Activated CD8-positive, alpha-beta memory T cell treated with anti-CD3 and anti-CD28 coated beads, Interleukin-2, amount 50 U/mL, for 24 hours (primary cell): Measurements from ENCODE around the gene SYT2.
"Not testable (repeated sequence)": the region's sequence is repeated elsewhere in the genome, so short reads cannot be mapped to it uniquely, and the experiment has no call there.

ENCODE experiments used
- DNase-seq: peaks from one replicate; pipeline ENCODE4 v3.0.0-alpha.2; 2020; ENCODE audit errors: extremely low read depth

SYT2 gene

DNA sequence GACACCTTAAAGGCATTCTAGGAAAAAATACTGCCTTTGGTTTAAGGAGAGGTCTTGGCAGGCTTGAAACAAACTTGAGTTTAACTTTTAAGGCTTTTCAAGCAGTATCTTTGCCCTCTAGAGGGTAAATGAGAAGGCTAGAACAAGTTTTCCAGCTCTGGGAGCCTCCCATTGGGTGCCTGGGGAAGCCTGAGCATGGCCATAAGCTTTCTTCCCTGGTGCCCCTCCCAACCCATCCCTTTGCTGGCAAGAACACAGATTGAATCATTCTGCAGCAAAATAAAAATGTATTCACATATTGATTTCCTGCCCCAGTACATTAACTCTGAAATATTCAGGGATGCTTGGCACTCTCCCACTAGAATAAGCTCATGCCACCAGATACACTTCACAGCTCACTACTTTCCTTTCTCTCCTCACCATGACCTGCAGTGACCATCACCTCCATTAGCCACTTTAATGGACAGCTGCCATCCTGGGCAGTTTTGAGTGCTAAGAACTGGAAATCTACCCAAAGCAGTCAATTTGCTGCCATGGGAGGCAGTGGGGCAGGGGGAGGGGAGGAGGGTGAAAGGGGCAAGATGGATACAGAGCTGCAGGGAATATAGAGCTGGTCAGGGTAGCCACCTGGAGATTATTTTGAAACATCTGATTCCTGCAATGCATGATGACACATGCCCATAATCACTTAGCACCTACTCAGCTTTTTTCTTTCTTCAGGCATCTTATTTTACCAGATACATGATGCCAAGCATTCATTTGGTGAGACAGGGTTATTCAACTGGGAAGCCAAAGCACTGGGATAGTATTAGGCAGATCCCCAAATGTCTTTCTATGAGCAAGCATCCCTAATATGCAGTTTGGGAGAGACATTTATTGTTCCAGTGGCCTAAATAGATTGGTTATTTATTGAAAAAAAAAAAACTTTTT is 140.6 kb downstream of the SYT2 start:
- DNase-seq: no peak

- no peak for DNase-seq
Observed at GRCh38 chr1:202568826-202569225, 141.4 kb downstream of the SYT2 start.

DNA sequence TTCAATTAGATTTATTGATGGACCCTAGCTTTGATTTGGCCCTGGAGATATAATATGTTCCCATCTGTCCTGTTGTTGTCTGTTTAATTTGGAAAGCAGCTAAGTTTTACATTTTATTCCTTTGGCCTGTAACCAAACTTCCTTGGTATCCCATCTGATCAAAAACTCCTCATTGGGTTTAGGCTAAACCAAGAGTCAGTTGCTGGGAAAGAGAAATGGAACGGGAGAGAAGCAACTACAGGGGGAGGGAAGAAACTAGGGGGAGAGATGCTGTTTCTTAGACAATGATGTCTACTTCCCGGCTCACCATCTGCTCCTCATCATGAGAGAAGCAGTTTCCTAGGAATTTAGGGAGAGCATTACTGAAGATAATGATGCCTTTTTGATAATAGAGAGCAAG is 141.8 kb downstream of the SYT2 start:
- no peak for DNase-seq

DNA sequence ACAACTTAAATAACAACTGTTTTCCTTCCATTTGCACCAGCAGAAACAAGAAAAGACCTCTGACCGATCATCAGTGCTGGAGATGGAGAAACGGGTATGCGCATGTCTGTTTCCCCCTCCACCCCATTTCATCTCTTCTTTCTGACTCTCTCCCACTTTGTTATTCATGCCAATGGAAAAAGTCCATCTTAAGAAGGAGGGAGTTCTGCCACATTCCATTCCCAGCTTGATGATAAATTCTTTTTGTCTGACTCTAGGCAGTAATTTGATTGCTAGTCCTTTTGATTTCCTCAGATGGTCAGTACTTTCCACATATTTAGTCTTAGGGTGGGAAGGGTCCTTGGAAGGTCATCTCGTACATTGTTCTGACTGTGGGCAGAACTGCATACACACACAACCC is 142.5 kb downstream of the SYT2 start:
- no peak for DNase-seq

DNA sequence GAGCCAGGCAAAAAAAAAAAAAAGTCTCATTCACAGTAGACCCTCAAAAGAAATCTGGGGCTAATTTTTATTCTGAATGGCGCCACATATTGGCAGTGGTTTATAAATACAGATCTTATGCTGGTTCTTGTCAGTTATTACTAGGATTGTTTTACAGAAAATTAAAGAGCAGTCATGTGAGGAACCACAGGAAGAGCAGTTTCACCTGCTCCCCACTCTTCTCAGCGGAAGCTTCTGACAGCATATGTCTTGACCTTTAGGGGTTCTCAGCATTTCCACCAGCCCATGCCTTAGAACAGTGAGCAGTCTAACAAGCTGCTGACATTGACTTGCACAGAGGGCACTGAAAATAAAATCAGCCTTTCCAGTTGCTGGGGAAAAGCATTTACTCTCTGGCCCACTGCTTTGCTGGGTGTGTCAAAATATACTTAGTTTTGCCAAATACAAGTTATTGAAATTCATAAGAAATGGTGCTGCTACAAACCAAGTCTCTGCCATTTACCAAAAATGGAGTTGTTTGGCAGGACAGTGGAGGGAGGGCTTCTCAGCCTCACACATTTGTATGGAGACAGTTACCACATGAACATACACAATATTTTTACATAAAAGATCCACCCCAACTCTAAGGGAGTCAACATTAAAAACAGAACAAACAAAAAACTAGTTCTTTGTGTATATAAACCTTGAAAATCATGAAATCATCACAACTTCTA is 144.2 kb downstream of the SYT2 start:
- no peak for DNase-seq

GRCh38 chr1:202564958-202565495 is 145.2 kb downstream of the SYT2 start:
- DNase-seq: no peak

DNA sequence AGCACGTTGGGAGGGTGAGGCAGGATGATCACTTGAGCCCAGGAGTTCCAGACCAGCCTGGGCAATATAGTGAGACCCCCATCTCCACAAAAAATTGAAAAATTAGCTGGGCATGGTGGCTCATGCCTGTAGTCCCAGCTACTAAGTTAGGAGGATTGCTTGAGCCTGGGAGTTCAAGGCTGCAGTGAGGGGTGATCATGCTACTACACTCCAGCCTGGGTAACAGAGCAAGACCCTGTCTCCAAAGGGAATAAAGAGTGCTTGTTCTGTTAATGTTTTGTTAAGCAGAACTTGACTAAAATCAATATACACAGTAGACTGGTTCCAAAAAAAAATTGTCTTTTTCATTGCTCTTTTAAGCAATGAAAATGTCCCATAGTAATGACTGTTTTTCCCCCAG is 146.4 kb downstream of the SYT2 start:
- no peak for DNase-seq

DNA sequence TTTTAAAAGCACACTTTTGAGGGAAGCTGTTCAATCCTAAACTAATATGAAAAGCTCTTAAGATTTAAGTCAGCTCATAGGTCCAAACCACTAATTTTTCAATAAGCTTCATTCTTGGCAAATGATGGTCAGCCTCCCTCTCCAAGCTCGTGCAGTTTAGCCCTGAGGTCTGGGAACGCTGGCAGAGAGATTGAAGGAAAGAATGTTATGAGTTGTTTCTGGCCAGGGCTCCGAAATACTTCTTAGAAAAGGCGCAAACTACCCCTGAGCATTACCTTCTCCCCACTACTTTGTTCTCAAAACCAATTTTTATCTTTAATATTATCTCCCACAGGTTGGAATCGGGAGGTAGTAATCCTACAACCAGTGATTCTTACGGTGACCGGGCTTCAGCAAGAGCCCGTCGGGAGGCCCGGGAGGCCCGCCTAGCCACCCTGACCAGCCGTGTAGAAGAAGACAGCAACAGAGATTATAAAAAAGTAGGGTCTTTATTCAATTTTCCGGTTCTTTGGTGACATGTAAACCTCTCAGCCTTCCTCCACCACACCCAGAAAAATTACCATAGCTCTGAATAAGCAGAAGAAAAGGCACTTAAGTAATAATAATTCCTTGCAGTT is 147.7 kb downstream of the SYT2 start:
- no peak for DNase-seq

GRCh38 chr1:202561726-202562443 is 148.4 kb downstream of the SYT2 start:
- DNase-seq: no peak

GRCh38 chr1:202561240-202561639 is 149.0 kb downstream of the SYT2 start:
- no peak for DNase-seq

DNA sequence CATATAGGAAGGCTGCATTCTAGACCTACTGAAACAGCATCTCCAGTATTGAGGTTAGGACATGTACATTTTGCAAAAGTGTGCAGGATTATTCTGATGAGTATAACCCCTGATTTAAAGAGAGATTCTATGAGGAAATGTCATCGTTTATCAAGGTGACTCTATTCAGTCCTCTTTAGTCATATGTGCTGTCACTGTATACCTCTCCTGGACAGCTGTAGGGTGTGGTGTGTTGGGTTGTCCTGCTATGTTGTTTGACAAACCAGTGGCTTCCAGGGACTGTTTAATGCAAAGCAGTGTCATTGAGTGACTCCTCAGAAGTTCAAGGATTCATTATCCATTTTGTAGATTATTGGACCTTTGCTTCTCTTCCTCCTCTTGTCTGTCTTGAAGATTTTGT is 152.6 kb downstream of the SYT2 start:
- DNase-seq: not testable (repeated sequence)

- not testable (repeated sequence) for DNase-seq
Observed at GRCh38 chr1:202556037-202556436, 154.2 kb downstream of the SYT2 start.

DNA sequence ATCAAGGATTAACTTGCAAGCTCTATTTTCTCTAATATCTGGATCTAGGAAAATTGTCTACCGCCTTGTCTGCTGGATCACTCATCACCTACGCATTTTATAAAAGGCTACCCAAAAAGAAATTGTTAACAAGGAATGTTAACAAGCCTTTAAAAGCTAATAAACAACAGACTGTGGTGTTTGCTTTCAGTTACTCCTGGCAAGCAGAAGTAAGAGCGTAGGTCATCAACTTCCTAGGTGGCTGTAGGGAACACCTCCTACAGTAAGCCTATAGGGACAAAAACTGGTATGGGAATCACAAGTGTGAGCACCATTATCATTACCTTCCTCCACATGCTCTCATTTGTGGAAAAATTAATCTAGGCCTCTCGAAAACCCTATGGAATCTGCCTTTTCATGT is 155.6 kb downstream of the SYT2 start:
- DNase-seq: not testable (repeated sequence)

DNA sequence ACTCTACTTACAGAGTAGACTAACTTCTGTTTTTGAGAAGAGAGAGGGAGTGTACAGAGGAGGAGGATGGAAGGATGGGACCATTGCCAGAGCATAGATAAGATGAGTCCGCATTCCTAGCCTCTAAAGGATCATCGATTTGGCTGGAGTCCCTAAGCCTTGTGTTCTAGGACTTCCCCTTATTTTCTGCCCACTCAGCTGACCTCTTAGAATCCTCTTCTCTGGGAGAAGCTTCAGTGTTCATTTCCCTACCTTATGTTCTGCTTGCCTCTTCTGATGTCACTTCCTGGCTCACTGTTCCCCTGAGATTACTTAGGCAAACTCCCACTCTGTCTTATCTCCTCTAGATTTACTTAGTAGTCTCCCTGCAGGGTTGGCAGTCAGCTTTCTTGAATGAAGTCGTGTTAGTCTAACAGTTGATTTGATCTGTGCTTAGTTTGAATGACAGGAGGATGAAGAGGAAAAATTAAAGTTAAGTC is 156.7 kb downstream of the SYT2 start:
- DNase-seq: no peak

GRCh38 chr1:202553078-202553477 is 157.2 kb downstream of the SYT2 start:
- not testable (repeated sequence) for DNase-seq

GRCh38 chr1:202552615-202553014 is 157.6 kb downstream of the SYT2 start:
- not testable (repeated sequence) for DNase-seq

- DNase-seq: no peak
Observed at GRCh38 chr1:202551683-202552082, 158.6 kb downstream of the SYT2 start.

DNA sequence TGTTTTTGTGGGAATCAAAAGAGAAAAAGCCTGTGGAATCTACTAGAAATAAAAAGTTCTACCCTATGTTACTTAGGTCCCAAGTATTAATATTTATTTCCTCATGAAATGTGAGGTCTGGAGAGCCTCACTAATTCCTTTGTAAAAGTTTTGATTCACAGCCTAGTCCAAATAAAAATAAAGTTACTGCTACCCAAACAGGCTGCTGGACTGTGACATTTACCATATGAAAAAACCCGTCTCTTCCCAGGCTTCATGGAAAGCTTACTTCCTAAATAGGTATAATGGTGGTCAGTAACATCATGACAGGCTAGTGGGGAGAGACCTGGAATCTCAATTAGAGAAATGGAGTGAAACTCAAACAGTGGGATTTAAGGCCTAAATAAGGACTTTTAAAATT is 160.2 kb downstream of the SYT2 start:
- not testable (repeated sequence) for DNase-seq

- DNase-seq: no peak
Observed at GRCh38 chr1:202547215-202547614, 163.0 kb downstream of the SYT2 start.

DNA sequence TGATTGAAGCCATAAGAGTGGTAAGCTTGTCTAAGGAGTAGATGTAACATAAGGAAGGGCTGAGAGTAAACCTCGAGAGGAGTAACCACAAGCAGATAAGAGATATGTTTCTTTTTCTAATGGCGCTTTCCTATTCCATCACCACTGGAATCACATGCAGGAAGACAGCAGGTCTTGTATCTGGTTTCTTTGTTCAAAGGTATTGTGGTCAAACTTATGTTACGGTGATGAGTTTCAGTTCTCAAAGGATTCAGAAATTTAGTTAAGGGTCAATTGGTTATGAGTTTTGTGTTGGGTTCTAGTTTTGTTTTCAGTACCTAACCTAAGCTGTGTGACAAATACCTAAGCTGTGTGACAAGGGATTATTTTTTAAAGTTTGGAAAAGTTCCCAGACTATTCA is 163.5 kb downstream of the SYT2 start:
- DNase-seq: not testable (repeated sequence)

DNA sequence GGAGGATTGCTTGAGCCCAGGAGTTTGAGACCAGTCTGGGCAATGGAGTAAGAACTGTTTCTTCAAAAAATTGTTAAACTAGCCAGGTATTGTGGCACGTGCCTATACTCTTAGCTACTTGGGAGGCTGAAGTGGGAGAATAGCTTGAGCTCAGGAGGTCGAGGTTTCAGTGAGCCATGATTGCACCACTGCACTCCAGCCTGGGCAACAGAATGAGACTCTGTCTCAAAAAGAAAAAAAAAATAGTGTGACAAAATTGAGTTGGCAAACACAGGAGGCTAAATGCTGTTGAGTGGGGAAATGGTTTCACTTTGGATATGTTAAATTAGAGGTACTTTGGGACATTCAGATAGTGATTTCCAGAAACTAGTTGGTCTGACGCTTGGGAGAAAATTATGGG is 163.9 kb downstream of the SYT2 start:
- DNase-seq: not testable (repeated sequence)
